ENCODE results near the gene ADORA1.

ADORA1 gene

DNA sequence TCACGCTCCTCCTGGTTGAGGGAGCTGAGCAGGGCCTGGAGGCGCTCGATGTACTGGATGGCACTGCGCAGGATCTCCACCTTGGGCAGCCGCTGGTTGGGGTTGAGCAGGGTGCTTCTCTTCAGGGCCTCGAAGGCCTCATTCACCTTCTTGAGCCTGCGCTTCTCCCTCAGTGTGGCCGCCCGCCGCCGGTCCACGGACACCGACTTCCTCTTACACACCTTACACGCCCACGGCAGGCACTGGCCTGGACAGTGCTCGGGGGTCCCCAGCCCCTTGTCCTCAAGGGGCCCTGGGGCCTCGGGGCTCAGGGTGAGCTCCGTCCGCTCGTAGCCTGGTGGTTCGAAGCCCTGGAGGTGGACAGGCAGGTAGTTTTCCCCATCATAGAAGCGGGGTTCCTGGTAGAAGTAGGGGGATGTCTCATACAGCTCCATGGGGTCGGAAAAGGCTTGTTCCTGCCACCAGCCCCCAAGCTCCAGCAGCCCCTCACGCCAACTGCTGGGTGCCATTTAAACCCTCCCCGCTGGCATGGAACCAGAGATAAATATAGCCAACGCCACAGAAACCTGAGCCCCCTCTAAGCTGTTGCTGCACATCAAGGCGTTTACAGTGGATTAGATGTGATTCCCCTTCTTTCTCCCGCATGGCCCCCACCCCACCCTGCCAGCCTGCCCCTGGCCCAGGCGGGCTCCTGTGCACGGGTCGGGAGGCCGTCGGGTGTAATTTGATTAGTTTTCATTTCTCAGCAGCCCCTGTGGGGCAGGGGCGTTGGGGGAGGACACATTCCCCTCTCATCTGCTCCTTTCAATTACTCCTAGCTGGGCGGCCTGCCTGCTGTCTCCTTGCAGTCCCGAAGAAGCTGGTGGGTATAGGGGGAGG is 41.8 kb upstream of the ADORA1 start, which contains the start of gene MYOG:
Gene MYOG, minus strand, starts transcription at position 485 of the 879 bp plus-strand sequence. Its CDS starts 51 bp downstream, at position 434.
- no peaks in the 10 kb centered on the region for H3K36me3 ChIP-seq (ENCODE audit: control insufficient read depth in 1 of 2, insufficient read depth in 2 of 2, low read length in 2 of 2)
- H3K9ac ChIP-seq (ENCODE audit: low read depth in 1 of 2, low read length in 2 of 2), result no peak within 1 kb of the TSS
- no peaks in the 10 kb centered on the region for H3K4me1 ChIP-seq (ENCODE audit: control insufficient read depth in 1 of 2, insufficient read depth in 2 of 2, low read length in 2 of 2)
- H3K9me3 ChIP-seq (ENCODE audit: control insufficient read depth in 1 of 2, low read length in 2 of 2), result no peaks in the 10 kb centered on the region
- H3K27ac ChIP-seq (ENCODE audit: low read depth, low read length), result no peak within 1 kb of the TSS
- peaks cover 0 to 10% of the 10 kb centered on the region in 2 donors for H3K27me3 ChIP-seq (ENCODE audit: control insufficient read depth in 1 of 2, insufficient read depth in 2 of 2, low read length in 2 of 2)
- H3K4me3 ChIP-seq (ENCODE audit: low read depth in 1 of 2, low read length in 2 of 2), result no peak within 1 kb of the TSS

DNA sequence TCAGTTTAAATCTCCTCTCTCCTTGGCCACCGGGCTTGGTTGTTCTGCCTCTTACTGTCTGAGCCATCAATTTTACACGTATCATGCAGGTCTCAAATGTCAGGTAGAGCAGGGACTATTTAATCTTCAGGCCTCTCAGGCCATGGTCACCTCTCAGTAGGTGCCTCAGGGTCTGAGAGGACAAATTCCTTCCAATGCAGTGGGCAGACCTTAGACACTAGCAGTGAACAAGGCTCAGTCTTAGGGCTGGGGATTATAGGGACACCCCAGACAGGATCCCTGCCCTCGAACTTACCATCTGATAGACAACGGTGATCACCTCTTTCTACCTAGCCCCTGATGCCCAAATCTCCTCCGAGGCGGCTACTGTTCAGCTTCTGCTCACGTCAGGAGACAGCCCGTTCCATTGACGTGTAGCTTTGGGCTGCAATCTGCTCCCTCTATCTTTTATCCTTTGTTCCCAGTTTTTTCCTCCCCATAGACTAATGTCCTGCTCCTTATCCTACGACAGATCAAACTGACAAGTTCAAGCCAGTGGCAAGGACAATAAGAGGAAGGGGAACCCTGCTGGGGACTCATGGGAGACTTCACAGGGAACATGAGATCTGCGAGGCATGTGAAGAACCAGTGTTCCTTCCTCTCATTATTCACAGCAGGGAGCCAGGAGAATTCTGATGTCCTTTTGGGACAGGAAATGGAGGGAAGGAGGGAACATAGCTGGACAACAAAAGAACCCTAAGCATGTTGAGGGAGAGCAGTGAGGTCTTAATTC is 40.3 kb upstream of the ADORA1 start:
- Histone ChIP-seq H3K9me3 (ENCODE audit: control insufficient read depth in 1 of 2, low read length in 2 of 2) (no peaks in the 10 kb centered on the region), H3K4me3 (ENCODE audit: low read depth in 1 of 2, low read length in 2 of 2) (no peak overlapping the region), H3K9ac (ENCODE audit: low read depth in 1 of 2, low read length in 2 of 2) (no peak overlapping the region), H3K27ac (ENCODE audit: low read depth, low read length) (no peak overlapping the region), H3K27me3 (ENCODE audit: control insufficient read depth in 1 of 2, insufficient read depth in 2 of 2, low read length in 2 of 2) (peaks cover 0 to 5% of the 10 kb centered on the region in 2 donors), H3K36me3 (ENCODE audit: control insufficient read depth in 1 of 2, insufficient read depth in 2 of 2, low read length in 2 of 2) (no peaks in the 10 kb centered on the region), H3K4me1 (ENCODE audit: control insufficient read depth in 1 of 2, insufficient read depth in 2 of 2, low read length in 2 of 2) (no peaks in the 10 kb centered on the region)

DNA sequence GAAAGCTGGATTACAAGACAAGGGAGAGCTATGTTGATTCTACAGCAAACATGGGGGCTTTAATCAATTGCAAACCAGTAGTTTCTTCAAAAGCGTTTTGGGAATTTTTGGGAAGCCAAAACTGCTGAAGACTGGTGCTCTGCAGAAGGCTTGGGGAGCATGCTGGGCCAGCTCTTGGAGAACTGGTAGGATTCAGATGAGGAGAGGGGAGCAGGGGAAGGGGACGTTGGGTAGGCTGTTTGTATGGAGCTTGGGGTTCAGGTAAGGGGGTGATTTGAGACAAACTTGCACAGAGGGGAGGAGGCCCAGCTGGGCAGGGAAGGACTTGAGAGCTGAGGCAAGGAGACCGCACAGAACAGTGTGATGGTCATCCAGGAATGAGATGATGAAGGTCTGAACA is 39.1 kb upstream of the ADORA1 start:
- Histone ChIP-seq H3K27ac (ENCODE audit: low read depth, low read length) (no peak overlapping the region), H3K9ac (ENCODE audit: low read depth in 1 of 2, low read length in 2 of 2) (no peak overlapping the region), H3K36me3 (ENCODE audit: control insufficient read depth in 1 of 2, insufficient read depth in 2 of 2, low read length in 2 of 2) (no peaks in the 10 kb centered on the region), H3K9me3 (ENCODE audit: control insufficient read depth in 1 of 2, low read length in 2 of 2) (no peaks in the 10 kb centered on the region), H3K27me3 (ENCODE audit: control insufficient read depth in 1 of 2, insufficient read depth in 2 of 2, low read length in 2 of 2) (no peaks in the 10 kb centered on the region), H3K4me3 (ENCODE audit: low read depth in 1 of 2, low read length in 2 of 2) (no peak overlapping the region), H3K4me1 (ENCODE audit: control insufficient read depth in 1 of 2, insufficient read depth in 2 of 2, low read length in 2 of 2) (no peaks in the 10 kb centered on the region)

GRCh38 chr1:203089001-203089650 is 38.4 kb upstream of the ADORA1 start:
- Histone ChIP-seq H3K9ac (ENCODE audit: low read depth in 1 of 2, low read length in 2 of 2) (no peak overlapping the region), H3K27ac (ENCODE audit: low read depth, low read length) (no peak overlapping the region), H3K27me3 (ENCODE audit: control insufficient read depth in 1 of 2, insufficient read depth in 2 of 2, low read length in 2 of 2) (no peaks in the 10 kb centered on the region), H3K4me1 (ENCODE audit: control insufficient read depth in 1 of 2, insufficient read depth in 2 of 2, low read length in 2 of 2) (no peaks in the 10 kb centered on the region), H3K36me3 (ENCODE audit: control insufficient read depth in 1 of 2, insufficient read depth in 2 of 2, low read length in 2 of 2) (no peaks in the 10 kb centered on the region), H3K4me3 (ENCODE audit: low read depth in 1 of 2, low read length in 2 of 2) (no peak overlapping the region), H3K9me3 (ENCODE audit: control insufficient read depth in 1 of 2, low read length in 2 of 2) (no peaks in the 10 kb centered on the region)

GRCh38 chr1:203089651-203090045 is 37.9 kb upstream of the ADORA1 start:
- Histone ChIP-seq H3K27me3 (ENCODE audit: control insufficient read depth in 1 of 2, insufficient read depth in 2 of 2, low read length in 2 of 2) (no peaks in the 10 kb centered on the region), H3K9me3 (ENCODE audit: control insufficient read depth in 1 of 2, low read length in 2 of 2) (no peaks in the 10 kb centered on the region), H3K27ac (ENCODE audit: low read depth, low read length) (no peak overlapping the region), H3K4me3 (ENCODE audit: low read depth in 1 of 2, low read length in 2 of 2) (no peak overlapping the region), H3K9ac (ENCODE audit: low read depth in 1 of 2, low read length in 2 of 2) (no peak overlapping the region), H3K36me3 (ENCODE audit: control insufficient read depth in 1 of 2, insufficient read depth in 2 of 2, low read length in 2 of 2) (no peaks in the 10 kb centered on the region), H3K4me1 (ENCODE audit: control insufficient read depth in 1 of 2, insufficient read depth in 2 of 2, low read length in 2 of 2) (no peaks in the 10 kb centered on the region)

DNA sequence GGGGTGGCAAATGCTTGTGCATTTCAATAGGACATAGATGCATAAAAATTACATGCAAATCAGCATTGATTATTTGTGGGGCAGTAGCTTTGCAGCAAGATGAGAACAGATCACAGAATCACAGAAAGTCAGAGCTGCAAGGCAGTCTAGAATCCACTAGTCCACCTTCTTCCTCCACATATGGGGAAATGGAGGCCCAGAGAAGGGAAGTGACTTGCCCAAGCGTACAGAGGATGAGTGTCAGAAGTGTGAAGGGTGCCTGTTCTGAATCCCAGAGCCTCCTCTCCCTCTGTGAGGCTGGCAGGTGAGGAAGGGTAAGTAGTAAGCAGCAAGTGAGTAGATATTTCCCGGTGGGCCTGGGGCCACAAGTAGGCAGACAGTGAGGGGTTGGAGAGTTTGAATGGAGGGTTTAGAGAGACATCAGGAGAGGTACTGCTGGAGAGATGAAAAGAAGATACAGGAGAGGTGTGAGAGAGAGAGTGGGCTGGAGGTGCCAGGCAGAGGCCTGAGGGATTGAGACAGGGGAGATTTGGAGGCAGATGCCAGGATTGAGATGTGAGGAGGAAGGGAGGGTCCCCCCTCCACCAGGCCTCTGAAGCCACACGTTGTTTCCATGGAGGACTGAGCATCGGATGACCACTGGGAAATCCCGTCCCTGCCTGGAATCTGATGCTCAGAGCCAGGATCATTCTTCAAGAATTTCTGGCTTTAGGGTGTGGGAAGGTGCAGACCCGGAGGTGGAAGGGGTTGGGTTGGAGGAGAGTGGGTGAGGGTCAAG is 36.9 kb upstream of the ADORA1 start:
- H3K9ac ChIP-seq (ENCODE audit: low read depth in 1 of 2, low read length in 2 of 2), result no peak overlapping the region
- H3K36me3 ChIP-seq (ENCODE audit: control insufficient read depth in 1 of 2, insufficient read depth in 2 of 2, low read length in 2 of 2), result no peaks in the 10 kb centered on the region
- H3K9me3 ChIP-seq (ENCODE audit: control insufficient read depth in 1 of 2, low read length in 2 of 2), result peaks cover 0 to 6% of the 10 kb centered on the region in 2 donors
- H3K4me3 ChIP-seq (ENCODE audit: low read depth in 1 of 2, low read length in 2 of 2), result no peak overlapping the region
- no peak overlapping the region for H3K27ac ChIP-seq (ENCODE audit: low read depth, low read length)
- H3K4me1 ChIP-seq (ENCODE audit: control insufficient read depth in 1 of 2, insufficient read depth in 2 of 2, low read length in 2 of 2), result no peaks in the 10 kb centered on the region
- H3K27me3 ChIP-seq (ENCODE audit: control insufficient read depth in 1 of 2, insufficient read depth in 2 of 2, low read length in 2 of 2), result no peaks in the 10 kb centered on the region

- Histone ChIP-seq H3K4me3 (ENCODE audit: low read depth in 1 of 2, low read length in 2 of 2) (no peak overlapping the region), H3K4me1 (ENCODE audit: control insufficient read depth in 1 of 2, insufficient read depth in 2 of 2, low read length in 2 of 2) (no peaks in the 10 kb centered on the region), H3K9ac (ENCODE audit: low read depth in 1 of 2, low read length in 2 of 2) (no peak overlapping the region), H3K36me3 (ENCODE audit: control insufficient read depth in 1 of 2, insufficient read depth in 2 of 2, low read length in 2 of 2) (no peaks in the 10 kb centered on the region), H3K27me3 (ENCODE audit: control insufficient read depth in 1 of 2, insufficient read depth in 2 of 2, low read length in 2 of 2) (no peaks in the 10 kb centered on the region), H3K9me3 (ENCODE audit: control insufficient read depth in 1 of 2, low read length in 2 of 2) (peaks cover 0 to 8% of the 10 kb centered on the region in 2 donors), H3K27ac (ENCODE audit: low read depth, low read length) (no peak overlapping the region)
Measured at GRCh38 chr1:203091199-203091477, 36.4 kb upstream of the ADORA1 start.

- Histone ChIP-seq H3K27me3 (ENCODE audit: control insufficient read depth in 1 of 2, insufficient read depth in 2 of 2, low read length in 2 of 2) (no peaks in the 10 kb centered on the region), H3K4me3 (ENCODE audit: low read depth in 1 of 2, low read length in 2 of 2) (no peak overlapping the region), H3K9me3 (ENCODE audit: control insufficient read depth in 1 of 2, low read length in 2 of 2) (peaks cover 0 to 8% of the 10 kb centered on the region in 2 donors), H3K36me3 (ENCODE audit: control insufficient read depth in 1 of 2, insufficient read depth in 2 of 2, low read length in 2 of 2) (no peaks in the 10 kb centered on the region), H3K4me1 (ENCODE audit: control insufficient read depth in 1 of 2, insufficient read depth in 2 of 2, low read length in 2 of 2) (no peaks in the 10 kb centered on the region), H3K9ac (ENCODE audit: low read depth in 1 of 2, low read length in 2 of 2) (no peak overlapping the region), H3K27ac (ENCODE audit: low read depth, low read length) (no peak overlapping the region)
Measured at GRCh38 chr1:203091761-203092330, 35.7 kb upstream of the ADORA1 start.

GRCh38 chr1:203093754-203094410 is 33.6 kb upstream of the ADORA1 start:
- Histone ChIP-seq H3K36me3 (ENCODE audit: control insufficient read depth in 1 of 2, insufficient read depth in 2 of 2, low read length in 2 of 2) (no peaks in the 10 kb centered on the region), H3K9ac (ENCODE audit: low read depth in 1 of 2, low read length in 2 of 2) (no peak overlapping the region), H3K9me3 (ENCODE audit: control insufficient read depth in 1 of 2, low read length in 2 of 2) (peaks cover 0 to 8% of the 10 kb centered on the region in 2 donors), H3K27ac (ENCODE audit: low read depth, low read length) (no peak overlapping the region), H3K4me1 (ENCODE audit: control insufficient read depth in 1 of 2, insufficient read depth in 2 of 2, low read length in 2 of 2) (no peaks in the 10 kb centered on the region), H3K4me3 (ENCODE audit: low read depth in 1 of 2, low read length in 2 of 2) (no peak overlapping the region), H3K27me3 (ENCODE audit: control insufficient read depth in 1 of 2, insufficient read depth in 2 of 2, low read length in 2 of 2) (no peaks in the 10 kb centered on the region)

Measured in duodenal mucosa (tissue), 2 donors.